Putamen (tissue), 1 donor: Measurements from ENCODE around the gene ZNF700.
"Not testable (repeated sequence)": the region's sequence is repeated elsewhere in the genome, so short reads cannot be mapped to it uniquely, and the experiment has no call there.

Experiments
- DNase-seq: peaks from one replicate; pipeline ENCODE4 v3.0.0-alpha.2; 2016; ENCODE audit warnings: low spot score

ZNF700 gene

GRCh38 chr19:11924886-11925650, at the start of gene ZNF700:
Gene ZNF700, plus strand, starts transcription at chr19:11925107. Its CDS starts 104 bp downstream, at chr19:11925211.
- DNase-seq, result peak; percentile 93

DNA sequence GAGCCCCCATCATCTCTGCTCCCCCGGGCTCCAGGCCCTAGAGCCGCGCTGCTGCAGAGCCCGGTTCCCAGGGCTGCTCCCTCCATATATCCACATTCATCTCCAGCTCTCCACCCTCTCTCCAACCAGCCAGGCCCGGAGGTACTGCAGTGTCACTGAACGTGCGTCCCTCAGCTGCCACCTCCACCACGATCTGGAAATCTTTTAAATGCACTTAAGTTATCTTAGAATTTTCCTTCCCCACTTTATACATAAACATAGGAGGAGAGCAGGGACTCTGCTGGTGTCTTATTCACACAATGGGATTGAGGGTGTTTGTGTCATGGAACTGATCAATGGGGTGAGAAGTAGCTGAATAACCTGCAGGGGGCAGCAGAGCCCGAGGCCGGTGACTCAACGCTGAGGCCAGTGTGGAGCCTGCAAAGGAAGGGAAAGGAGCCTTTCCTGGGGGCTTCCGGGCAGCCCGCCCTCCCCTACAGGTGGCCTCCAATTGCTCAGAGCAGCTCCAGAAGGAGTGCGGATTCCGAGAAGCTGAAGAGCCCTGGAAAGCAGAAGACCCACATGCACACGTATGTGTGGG, 45.1 kb upstream of the ZNF700 start:
- DNase-seq, result not testable (repeated sequence)

GRCh38 chr19:11880598-11880997, 44.3 kb upstream of the ZNF700 start:
- DNase-seq, result no peak

DNA sequence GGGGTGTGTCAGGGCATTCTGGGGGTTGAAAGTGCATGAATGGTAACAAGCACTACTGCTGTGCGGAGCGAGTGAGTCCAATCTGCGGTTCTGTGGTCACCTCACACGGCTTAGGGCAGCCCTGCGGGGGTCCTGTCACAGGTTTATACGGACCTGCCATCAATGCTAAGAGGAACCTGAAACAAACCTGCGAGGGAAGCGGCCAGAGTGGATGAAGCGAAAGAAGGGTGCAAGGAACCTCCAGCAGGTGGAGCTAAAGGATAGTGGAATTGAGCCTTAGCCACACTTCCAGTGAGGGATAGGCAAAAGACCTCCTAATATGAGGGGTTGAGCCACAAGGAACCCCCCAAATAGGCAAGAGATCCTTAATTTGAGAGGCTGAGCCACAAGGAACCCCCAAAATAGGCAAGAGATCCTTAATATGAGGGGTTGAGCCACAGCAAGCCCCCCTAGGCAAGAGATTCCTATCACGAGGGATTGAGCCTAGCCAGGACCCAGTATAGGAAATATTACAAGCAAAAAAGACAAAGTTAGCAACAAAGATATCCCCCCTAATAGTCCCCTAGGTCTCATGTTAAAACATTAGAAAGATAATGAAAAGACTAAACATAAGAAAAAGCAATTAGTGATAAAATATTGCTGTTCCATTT, 43.6 kb upstream of the ZNF700 start:
- peak; percentile 30 for DNase-seq

- no peak for DNase-seq
Observed at GRCh38 chr19:11882606-11883005, 42.3 kb upstream of the ZNF700 start.

- no peak for DNase-seq
Observed at GRCh38 chr19:11887234-11887610, 37.7 kb upstream of the ZNF700 start.

GRCh38 chr19:11887611-11888531, 37.0 kb upstream of the ZNF700 start, which contains the start of gene ZNF69:
Gene ZNF69, plus strand, starts transcription at chr19:11887782. Its CDS starts 142 bp downstream, at chr19:11887924.
- peak; percentile 73 for DNase-seq

DNA sequence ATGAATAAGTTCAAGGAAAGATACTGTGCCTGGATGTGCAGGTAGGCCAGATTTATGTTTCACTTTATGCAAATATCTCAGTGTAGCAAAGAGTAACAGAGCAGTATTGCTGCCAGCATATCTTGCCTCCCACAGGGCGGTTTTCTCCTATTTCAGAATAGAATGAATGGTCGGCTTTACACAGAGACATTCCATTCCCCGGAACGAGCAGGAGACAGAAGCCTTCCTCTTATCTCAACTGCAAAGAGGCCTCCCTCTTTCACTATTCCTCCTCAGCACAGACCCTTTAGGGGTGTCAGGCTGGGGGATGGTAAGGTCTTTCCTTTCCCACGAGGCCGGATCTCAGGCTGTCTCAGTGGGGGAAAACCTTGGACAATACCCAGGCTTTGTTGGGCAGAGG, 35.0 kb upstream of the ZNF700 start:
- DNase-seq, result not testable (repeated sequence)

GRCh38 chr19:11890634-11891033, 34.3 kb upstream of the ZNF700 start:
- DNase-seq, result no peak

GRCh38 chr19:11894851-11895250, 30.1 kb upstream of the ZNF700 start:
- no peak for DNase-seq

DNA sequence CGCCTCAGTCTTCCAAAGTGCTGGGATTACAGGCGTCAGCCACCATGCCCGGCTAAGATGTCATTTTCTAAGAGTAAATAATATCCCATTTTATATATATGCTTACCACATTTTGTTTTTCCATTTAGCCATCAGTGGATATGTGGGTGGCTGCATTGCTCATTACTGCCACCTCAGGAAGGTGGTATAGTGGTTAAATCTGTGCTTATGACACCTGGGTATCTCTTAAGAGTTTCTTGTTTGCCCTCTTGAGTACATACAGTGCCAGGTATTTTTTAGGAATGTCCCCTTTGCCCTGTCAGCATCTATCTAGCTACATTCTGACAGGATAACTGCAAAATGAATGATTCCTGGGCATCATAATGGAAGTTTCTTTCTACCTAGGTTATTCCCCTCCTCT, 22.7 kb upstream of the ZNF700 start:
- no peak for DNase-seq

DNA sequence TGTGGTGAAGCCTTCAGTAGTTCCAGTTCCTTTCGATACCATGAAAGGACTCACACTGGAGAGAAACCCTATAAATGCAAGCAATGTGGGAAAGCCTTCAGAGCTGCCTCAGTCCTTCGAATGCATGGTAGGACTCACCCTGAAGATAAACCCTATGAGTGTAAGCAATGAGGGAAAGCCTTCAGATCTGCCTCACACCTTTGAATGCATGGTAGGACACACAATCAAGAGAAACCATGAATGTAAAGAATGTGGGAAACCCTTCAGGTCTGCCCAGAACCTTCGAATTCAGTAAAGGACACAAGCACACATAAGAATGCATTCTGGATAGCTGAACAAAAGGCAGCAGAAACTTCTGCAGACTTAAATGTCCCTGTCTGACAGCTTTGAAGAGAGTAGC, 19.0 kb upstream of the ZNF700 start:
- DNase-seq, result no peak

GRCh38 chr19:11911937-11912336, 13.0 kb upstream of the ZNF700 start:
- not testable (repeated sequence) for DNase-seq

GRCh38 chr19:11914417-11915051, 10.4 kb upstream of the ZNF700 start:
- not testable (repeated sequence) for DNase-seq

DNA sequence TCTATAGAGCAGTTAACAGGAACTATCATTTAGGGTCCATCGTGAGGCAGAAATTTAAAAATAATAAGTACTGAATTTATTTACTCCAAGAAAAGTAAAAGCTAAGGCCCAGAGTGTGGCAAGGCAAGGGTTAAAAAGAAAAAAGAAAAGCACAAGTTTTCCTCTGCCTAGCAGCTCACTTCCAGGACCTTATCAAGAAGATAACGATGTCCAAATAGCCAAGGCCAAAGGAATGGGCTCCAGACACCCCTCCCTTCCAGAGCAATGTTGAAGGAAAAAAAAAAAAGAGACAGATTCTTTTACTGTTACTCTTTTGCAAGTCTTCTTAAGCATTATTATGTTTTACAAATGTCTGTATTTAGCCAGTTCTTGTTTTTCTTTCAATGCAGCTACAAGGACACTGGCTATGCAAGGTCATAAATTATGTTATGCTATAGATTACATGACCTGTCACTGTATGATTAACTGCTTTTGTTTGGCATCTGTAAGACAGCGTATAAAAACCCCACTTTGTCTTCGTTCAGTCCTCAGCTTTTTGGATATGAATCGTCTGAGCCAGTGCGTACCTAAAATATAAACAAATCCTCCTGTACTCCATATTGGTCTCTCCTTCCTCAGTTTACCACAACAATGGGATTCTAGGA, 2.9 kb upstream of the ZNF700 start:
- no peak for DNase-seq

GRCh38 chr19:11925651-11926187, 812 bp downstream of the ZNF700 start:
- DNase-seq, result not testable (repeated sequence)

GRCh38 chr19:11927227-11927626, 2.3 kb downstream of the ZNF700 start:
- DNase-seq, result no peak

DNA sequence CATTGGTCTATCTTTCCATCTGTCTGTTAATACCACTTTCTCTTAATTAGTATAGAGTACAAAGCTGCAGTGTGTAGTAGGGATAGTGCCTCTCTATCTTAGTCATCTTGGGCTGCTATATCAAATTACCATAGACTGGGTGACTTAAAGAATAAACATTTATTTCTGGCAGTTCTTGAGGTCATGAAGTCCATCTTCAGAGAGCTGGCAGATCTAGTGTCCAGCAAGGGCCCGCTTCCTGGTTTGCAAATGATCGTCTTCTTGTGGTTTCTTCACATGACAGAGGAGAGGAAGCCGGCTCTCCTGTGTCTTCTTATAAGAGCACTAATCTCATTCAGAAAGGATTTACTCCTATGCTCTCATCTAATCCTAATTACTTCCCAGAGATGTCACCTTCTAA, 6.1 kb downstream of the ZNF700 start:
- DNase-seq, result no peak

DNA sequence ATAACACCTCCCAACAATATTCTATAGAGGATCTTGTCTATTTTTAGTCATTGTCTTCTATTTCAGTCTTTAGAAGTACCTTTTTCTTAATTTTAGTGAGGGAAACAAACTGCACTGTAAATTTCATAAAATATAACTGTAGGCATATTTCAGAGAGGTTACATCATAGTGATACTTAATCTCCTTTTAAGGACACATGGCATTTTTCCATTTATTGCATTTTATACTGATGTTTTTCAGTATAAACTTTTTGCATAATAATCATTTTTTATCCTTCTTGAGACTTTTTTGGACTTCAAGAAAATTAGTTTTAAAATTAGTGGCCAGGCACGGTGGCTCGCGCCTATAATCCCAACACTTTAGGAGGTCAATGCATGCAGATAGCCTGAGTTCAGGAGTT, 6.6 kb downstream of the ZNF700 start:
- DNase-seq, result no peak

GRCh38 chr19:11935829-11936228, 10.9 kb downstream of the ZNF700 start:
- DNase-seq, result not testable (repeated sequence)

DNA sequence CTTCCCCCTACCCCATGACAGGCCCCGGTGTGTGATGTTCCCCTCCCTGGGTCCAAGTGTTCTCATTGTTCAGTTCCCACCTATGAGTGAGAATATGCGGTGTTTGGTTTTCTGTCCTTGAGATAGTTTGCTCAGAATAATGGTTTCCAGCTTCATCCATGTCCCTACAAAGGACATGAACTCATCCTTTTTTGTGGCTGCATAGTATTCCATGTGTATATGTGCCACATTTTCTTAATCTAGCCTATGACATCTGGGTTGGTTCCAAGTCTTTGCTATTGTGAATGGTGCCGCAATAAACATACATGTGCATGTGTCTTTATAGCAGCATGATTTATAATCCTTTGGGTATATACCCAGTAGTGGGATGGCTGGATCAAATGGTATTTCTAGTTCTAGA, 13.5 kb downstream of the ZNF700 start:
- DNase-seq, result not testable (repeated sequence)
